Measurements from ENCODE around the gene LCLAT1.

The LCLAT1 gene

DNA sequence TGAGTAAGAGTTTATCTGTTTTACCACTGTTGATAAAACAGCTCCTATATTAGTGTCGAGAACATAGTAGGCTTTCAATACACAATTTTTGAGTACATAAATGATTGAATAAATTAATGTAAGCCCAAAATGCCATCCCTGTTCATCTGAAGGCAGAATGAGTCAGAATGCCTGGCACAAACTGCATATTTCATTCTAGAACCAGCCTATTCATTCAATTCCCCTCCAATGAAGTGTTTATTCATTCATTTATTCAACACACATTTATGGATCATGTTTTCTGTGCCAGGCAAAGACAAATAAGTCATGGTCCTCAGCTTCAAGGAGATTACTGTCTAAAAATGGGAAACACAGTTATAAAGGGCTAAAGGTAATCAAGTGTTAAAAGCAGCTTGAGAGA lies 22.8 kb upstream of the LCLAT1 start:
- no peak for DNase-seq

DNA sequence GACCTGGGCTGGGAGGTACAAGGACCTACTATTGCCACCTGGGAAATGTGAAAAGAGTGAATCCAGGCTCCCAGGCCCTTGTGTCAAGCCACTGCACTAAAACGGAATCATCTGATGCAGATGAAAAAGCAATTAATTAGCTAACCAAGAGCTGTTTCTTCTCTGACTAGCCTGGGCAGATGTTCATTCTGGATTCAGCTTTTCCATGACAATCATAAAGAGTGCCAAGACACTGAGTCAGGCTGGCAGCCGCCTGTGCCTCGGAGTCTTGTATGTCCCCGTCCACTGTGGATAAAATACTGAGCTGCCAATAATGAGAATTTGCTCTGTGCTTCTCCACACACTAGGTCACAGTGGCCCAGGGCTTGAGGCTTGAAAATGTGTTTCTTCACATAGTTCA lies 21.7 kb upstream of the LCLAT1 start:
- peak; percentile 24 for DNase-seq

DNA sequence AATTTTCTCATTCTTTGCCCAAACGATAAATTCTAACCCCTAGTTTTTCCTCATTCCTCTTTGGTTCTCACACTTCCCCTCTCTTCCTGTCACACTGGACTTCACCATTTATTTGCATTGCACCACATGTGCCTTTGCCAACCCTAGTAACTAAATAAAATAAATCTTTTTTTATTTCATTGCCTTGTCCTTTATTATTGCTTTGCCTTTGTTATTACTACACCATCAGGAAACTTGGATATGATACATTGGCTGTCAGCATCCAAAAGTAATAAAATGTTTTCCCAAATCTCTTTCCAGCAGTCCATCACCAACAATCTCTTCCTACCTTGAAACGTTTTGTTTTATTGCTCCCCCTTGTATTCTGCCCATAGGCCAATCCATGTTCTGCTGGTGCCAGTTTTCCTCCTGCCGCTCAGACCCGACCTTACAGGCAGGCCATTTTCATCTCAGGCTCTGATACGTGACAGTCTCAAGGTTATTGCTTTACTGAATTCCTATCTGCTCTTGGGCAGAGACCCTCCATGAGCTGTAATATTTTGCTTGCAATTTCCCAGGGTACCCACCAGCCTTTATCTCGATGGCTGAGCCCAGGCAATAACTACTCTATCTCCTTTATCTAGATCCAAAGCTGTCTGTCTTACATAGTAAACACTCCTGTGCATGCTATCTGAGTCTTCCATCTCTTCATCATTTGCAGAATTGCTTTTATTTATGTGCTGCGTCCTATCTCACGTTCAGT lies 19.3 kb upstream of the LCLAT1 start:
- no peak for DNase-seq

DNA sequence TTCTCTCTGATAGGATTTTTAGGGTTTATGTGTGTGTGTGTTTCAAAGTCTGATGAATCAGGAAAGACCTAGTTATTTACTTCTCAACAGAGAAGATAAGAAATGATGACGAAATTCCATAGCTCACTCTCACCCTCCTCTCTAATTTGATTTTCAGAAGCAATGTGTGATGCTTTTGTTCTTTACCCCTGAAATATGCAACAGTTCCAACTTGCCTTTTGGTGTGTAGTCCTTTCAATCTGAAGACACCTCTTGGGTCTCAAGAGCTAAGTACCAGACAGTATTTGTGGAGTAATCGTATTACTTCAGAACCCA lies 18.7 kb upstream of the LCLAT1 start:
- no peak for DNase-seq

DNA sequence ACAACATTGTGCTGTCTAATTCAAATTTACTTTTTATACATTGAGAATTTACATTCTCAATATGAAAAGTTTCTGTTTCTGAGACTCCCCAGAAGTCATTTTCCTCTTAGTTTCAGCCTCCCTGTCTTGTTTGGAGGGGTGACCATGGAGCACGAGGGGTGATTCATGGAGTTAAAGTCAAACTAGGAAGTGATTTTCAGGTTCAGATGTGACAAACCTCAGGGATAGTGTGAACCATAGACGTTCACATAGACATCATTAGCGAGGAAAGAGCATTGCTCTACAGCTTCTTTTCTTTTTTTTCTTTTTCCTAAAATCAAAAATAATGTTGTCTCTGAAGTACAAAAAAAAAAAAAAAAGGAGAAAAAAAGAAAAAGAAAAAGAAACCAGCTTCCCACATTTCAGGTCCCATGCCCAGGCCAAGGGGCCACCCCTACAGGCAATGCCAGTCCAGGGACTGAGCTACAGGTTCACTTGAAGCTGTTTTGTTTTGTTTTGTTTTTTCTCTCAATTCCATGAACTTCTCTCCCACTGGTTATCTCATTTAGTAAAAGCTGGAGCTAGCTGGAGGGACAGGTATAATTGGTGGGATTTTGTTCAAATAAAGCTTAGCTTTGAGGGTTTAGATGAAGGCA lies 18.1 kb upstream of the LCLAT1 start:
- DNase-seq, result no peak

DNA sequence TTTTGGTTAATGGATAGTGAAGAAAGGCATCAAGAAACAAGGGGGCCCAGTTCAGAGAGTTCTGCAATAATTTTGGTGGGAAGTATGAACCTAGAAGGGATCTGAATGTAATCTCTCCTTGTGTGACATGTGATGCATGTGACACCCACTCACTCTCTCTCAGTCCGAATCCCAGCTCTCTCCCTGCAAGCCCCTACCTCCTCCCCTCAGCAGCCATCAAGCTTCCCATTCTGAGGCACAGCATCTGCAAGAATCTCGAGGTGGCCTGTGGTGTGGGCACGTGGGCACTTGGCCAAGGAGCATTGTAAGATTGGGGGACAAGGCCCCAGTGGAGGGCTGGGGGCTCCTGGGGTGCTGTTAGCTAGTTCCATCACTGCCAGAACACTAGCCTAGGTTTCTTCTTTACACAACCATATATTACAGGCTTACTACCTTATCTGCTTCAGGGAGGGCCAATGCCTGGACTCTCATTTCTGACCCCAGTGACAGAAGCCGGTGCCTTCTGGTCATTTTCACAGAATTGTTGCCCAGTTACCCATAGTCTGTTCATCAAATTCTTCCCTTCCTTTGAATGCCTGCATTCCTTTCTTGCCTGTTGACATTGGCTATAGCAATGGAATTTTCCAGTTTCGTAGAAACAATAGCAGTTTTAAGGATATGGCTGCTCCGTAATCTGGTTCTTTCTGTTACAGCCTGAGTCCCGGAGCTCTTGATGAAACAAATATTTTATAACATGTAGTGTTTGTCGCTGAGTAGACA lies 13.3 kb upstream of the LCLAT1 start:
- no peak for DNase-seq

DNA sequence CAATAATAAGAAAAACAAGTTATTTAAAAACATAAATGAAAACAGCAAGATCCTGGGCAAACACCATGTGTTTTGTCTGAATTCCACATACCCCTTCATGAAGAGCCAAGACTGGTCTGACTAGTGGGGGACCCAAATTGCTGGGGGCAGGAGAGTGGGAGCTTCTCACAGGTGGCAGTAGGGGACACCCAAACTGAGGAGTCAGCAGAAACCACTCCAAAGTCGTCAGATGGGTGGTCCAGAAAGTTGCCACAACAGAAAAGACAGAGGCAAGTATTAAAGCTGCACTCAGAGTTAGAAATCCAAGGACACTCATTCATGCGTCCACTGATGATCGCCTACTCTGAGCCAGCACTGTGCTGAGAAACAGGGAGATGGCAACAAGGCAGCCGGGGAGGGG lies 12.3 kb upstream of the LCLAT1 start:
- no peak for DNase-seq

DNA sequence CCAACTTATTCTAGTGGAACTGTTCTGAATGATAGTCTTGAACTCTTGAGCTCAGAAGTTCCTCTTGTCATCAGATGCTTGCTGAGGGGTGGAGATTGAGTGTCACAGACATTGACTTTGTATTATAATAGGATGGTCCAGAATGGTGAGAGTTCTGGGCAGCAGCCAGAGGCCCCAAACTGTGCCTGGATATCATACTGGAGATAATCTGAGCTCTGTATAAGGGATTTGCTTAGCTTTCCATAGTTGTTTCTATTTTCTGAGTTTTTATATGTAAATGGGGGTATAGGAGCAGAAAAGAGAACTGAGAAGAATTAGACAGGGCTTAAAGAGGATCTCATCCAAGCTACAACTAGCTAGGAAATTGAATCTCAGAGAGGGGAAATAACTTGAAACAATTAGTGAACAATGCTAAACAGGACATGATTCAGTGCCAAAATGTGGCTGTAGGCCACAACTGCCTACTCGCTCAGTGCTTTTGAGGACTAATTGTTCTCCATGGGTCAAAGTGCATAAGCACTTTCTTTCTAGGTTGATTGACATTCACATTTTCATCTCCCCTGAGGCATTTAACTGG lies 10.1 kb upstream of the LCLAT1 start:
- no peak for DNase-seq

DNA sequence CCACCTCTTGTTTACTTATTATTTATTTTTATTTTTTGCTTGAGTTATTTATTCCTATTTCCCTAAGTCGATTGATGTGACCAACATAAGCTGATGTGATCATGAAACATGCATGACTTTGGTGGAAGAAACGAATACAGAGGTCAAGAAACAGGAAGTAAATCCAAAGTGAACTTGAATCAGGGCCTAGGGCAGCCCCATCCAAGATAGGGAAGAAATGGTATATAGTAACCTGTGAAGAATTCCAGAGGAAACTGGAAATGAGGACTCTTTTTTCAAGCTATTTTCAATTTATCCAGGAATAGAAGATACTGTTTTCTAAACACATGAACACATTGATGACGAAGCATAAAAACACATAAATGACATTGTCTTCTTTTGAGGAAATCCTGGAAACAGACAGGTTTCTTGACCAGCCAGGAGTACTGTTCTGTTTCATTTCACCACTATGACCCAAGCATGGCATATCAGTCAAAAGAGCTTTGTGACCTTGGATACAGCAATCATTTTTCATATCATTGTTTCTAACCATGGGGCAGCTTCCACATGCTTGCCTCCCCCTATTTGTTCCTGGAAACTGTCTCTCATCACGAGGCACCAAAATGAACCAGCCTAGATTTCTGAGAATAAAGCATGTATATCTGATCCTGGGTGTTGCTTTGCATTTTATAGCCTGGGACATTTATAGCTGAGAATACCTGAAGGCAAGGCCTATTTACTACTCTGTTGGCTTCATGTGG lies 9.1 kb upstream of the LCLAT1 start:
- DNase-seq, result no peak

DNA sequence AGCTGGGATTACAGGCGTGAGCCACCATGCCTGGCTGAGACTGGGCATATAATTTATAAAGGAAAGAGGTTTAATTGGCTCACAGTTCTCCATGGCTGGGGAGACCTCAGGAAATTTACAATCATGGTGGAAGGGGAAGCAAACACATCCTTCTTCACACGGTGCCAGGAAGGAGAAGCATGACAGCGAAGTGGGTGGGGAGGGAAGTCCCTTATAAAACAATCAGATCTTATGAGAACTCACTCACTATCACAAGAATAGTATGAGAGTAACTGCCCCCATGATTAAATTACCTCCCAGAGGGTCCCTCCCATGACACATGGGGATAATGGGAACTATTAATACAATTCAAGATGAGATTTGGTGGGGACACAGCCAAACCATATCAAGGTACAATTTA lies 7.8 kb upstream of the LCLAT1 start:
- no peak for DNase-seq

DNA sequence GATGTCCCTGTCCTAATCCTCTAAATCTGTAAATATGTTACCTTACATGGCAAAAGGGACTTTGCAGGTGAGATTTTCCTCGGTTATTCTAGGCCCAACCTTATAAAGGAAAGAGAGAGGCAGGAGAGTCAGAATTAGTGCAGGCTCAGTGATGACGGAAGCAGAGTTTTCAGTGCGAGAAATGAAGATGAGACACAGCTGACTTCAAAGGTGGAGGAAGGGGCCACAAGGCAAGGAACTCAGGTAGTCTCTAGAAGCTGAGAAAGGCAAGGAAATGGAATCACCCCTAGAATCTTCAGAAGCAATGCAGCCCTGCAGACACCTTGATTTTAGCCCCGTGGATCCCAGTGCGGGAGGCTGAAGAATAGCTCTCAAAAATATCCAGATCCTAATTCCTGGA lies 7.2 kb upstream of the LCLAT1 start:
- no peak for DNase-seq

DNA sequence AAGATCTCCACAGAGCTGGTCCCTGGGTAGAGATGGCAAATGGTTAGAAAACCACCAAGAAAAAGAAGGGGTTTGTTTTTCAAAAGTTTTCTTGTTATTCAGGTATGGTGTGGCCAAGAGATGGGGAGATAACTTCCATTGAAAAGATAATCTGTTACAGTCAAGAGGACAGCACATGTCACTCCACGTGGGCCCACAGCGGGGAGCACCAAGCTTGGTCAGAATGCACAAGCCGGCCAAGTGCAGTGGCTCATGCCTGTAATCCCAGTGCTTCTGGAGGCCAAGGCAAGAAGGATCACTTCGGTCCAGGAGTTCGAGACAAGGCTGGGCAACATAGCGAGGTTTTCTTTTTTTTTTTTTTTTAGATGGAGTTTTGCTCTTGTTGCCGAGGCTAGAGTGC lies 6.0 kb upstream of the LCLAT1 start:
- DNase-seq, result no peak

DNA sequence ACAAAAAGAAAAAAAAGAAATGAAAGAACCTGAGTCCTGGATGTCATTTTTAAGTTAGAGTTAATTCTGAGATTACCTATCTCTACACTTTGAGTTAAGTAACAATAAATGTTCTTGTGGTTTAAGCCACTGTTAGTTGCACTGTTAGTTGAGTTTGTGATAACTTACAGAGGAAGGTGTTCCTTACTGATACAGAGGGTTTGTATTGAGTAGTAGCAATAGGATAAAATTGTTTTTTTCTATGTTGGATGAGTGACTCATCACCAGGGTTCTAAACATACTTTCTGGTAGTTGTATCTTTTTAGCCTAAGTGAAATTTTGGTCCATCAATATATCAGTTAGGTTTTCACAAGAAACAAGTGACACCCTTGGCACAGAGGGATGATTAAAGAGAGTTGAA lies 4.0 kb upstream of the LCLAT1 start:
- DNase-seq, result no peak

DNA sequence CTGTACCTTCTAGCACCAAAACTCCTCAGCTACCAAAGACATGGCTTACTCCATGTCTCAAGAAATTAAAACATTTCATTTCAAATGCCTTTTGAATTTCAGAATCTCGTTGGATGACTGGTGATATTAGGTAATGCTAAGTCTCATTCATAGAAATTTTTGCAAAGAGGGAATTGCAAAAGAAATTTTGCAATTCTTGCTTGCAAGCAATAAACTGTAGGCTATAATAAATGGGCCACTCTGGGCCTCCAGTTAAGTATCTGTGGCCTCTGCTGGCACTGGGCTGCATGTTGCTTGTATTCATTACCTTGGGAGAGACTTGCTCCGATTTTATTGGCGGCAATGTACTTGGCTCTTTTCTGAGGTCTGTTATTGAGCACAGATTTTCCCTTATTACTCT lies 2.8 kb upstream of the LCLAT1 start:
- no peak for DNase-seq

DNA sequence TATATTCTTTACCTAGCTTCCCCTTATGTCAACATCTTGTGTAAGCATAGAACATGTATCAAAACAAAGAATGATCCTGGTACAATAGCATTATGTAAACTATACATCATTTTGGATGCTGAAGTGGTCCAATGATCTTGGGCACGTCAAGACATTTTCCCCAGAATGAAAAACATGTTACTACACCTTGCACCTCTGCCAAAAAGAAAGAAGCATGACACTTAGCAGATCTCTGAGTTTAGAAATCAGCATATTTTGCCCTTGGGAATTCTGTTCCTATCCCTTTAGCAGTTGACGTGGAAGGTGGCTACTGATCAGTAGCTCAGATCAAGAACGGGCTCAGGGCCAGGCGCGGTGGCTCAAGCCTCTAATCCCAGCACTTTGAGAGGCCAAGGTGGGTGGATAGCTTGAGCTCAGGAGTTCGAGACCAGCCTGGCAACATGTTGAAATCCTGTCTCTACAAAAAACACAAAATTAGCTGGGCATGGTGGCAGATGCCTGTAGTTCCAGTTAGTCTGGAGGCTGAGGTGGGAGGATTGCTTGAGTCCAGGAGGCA lies 1.7 kb upstream of the LCLAT1 start:
- DNase-seq, result no peak

DNA sequence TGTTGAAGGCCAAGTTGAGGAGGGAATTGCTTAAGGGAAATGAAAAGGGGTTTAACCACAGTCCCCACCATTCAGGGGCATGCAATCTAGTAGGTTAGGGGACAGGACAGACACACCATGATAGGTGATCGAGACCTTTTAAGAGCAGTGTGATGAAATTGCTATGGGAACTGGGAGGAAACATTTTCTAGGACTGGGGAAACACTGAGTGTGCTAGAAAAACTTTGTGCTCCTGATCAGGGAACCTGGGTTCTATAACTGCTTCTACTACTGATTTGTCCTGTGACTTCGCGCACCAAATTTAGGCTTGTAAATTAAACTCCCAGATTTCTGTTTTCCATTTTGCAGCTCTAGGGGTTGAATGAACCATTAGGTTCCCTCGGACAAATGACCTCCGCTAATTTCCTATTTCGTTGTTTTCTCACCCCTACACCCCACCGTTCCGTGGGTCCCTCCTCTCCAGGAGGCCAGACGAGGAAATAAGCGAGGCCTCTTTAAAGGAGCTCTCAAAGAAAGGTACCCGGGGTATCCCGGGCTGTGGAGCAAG lies 371 bp upstream of the LCLAT1 start:
- DNase-seq, result no peak

DNA sequence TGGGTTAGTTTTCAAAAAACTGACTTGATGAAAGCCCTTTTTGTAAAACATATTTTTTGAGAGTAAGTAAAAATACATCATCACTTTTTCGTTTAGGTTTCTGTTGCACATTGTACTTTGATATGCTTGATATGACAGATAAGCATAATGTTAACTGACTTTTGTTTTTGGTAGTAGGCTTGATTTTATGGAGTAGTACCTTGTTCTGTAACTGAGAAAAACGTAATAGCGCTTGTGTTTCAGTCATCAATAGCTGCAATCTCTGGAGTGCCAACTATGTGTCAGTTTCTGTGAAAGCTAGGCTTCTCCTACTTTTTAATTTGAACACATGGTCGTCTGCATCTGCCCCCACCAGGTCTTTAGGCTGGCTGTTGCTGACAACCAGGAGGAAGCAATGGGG lies 1.3 kb downstream of the LCLAT1 start:
- DNase-seq, result no peak

DNA sequence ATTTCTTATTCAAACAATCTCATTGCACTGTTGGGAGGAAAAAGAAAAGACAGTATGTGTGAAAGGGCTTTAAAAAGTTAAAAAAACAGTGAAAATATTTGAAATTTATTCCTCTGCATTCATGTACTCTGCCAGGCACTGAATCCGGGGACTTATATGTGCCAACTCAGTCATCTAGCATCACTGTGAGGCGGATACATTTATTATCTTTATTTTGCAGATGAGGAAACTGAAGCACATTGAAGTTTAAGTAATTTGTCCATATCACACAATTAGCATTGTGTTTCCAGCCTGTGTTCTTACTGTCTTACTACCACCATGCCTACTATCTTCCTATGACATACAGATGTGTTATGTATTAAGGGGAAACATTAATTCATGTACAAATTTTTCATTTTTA lies 1.8 kb downstream of the LCLAT1 start:
- no peak for DNase-seq

DNA sequence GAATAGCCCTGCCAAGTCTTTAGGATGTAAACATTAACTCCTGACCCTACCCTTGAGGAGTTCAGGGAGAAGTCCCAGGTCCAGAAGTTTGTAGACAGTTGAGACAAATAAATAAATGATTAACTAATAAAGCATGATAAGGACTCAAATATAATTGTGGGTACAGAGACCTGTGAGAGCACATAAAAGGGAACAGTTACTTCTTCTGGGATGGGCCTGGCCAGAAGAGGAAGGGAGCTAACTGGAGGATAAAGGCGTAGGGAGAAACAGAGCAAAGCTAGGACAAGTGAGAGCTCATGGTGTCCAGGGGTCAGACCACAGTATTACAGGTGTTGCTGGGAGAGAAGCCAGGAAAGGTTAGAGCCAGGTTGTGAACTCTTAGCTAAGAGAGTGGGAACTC lies 3.0 kb downstream of the LCLAT1 start:
- DNase-seq, result no peak

DNA sequence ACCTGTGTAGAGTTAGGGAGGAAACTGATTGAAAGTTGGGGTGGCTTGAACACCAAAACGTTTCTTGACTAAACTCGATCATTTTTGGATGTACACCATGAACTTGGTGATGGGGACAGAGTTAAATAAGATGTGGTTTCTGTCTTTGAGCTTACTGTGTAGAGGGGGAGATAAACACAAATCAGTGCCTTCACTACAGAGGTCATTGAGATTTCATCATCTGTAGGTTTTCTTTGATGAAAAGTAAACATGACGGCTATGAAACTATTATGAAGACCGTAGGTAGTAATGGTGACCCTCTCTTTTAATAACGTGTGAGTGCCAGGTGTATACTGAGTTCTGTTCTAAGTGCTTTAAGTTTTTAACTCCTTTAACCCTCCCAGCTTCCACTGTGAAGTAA lies 6.5 kb downstream of the LCLAT1 start:
- DNase-seq, result no peak

DNA sequence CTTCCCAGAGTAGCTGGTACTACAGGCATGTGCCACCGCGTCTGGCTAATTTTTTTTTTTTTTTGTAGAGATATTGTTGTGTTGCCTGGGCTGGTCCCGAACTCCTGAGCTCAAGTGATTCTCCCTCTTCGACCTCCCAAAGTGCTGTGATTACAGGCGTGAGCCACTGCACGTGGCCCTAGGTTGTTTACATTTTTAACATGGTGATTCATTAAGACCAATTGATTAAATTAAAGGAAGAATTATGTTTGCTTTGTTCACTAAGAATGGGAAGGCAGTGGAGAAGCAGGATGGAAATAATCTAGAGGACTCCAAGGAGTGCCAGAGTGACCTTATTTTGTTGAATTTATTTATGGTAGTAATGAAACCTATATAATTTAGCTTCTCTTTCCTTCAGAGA lies 7.5 kb downstream of the LCLAT1 start:
- DNase-seq, result no peak

DNA sequence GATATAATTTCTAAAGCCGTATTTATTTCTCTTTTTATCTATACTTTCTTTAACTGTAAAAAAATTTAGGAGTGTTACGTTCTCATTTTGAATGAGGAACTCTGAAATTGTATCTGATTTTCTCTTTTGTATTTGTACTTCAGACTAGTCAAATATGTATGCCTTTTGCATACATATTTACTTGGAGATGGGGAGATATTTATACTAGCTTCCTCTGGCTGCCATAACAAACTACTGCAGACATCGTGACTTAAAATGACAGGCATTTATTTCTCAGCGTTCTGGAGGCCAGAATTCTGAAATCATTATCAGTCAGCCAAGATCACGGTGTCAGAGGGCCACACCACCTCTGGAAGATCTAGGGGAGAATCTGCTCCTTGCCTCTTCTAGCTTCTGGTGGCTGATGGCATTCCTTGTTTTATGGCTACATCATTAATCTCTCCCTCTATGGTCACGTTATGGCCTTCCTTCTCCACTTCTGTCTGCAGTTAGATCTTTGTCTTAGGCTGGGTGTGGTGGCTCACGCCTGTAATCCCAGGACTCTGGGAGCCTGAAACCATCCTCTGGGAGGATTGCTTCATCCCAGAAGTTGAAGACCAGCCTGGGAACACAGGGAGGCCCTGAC lies 8.2 kb downstream of the LCLAT1 start:
- no peak for DNase-seq
